Thyroid gland (tissue), 4 donors: Measurements from ENCODE around the gene COL23A1. TPM values are rescaled to one million over a fixed set of nuclear protein-coding genes. Genes with fewer than 3 reads are reported as not detected.
A peak's percentile ranks its signal among the peaks of the same experiment; 100 is the strongest.

Experiments used
- DNase-seq, 2 donors: peaks; one replicate each; pipeline ENCODE4 v3.0.0-alpha.2; 2019
- H3K27ac ChIP-seq, 3 donors: fragments of 200-600 bp; sonication (generic); 1 replicate in 2 of 3; 2 replicates in 1 of 3; pipeline ENCODE4 v1.5.1; 2016 to 2019; ENCODE audit warnings: mild to moderate bottlenecking in 1 of 3, moderate library complexity in 1 of 3
- H3K27me3 ChIP-seq: fragments of 200-600 bp; sonication (generic); one replicate; pipeline ENCODE4 v1.5.1; 2019
- H3K36me3 ChIP-seq, 2 donors: fragments of 200-600 bp; sonication (generic); one replicate each; pipeline ENCODE4 v1.5.1; 2016 to 2019
- H3K4me1 ChIP-seq, 2 donors: fragments of 200-600 bp; sonication (generic); one replicate each; pipeline ENCODE4 v1.5.1; 2017 to 2019
- H3K4me3 ChIP-seq, 3 donors: fragments of 200-600 bp; sonication (generic); replicated peaks in 1 of 3; 1 replicate in 2 of 3; 2 replicates in 1 of 3; pipeline ENCODE4 v1.5.1; 2016; ENCODE audit warnings: mild to moderate bottlenecking in 1 of 3
- H3K9me3 ChIP-seq: fragments of 200-600 bp; sonication (generic); one replicate; pipeline ENCODE4 v1.5.1; 2017
- POLR2A ChIP-seq, 2 donors: fragments of 450-650 bp; IDR thresholded peaks; one replicate each; pipeline ENCODE4 v1.6.1; 2017; ENCODE audit warnings: antibody characterized with exemption in 2 of 2, mild to moderate bottlenecking in 2 of 2, moderate library complexity in 1 of 2
- WGBS, 2 donors: methylation state at CpG; one replicate each; pipeline ENCODE4 v1.1.5; 2017; 5-methylcytosine and 5-hydroxymethylcytosine counted together
- intact Hi-C: fragments of 100-400 bp; cut with DNase I; formaldehyde crosslinking; loops from one replicate; pipeline ENCODE4 v1.15.1; 2023
- total RNA-seq, 4 donors: library from RNA; depleted of rRNA; stranded (reverse); fragments of >200 nt; gene quantifications; one replicate each; pipeline ENCODE4 v1.2.3, GENCODE V29; 2016
- TF ChIP-seq, protein P1 (sequence below), 6 experiments: fragments of 200-600 bp in 3 of 6; fragments of 450-650 bp in 3 of 6; sonication (generic) in 3 of 6; IDR thresholded peaks; one replicate each; pipeline ENCODE4 v1.5.1; 2016 to 2019; ENCODE audit warnings: antibody characterized with exemption in 6 of 6, mild to moderate bottlenecking in 2 of 6, inconsistent platforms in 1 of 6, moderate library complexity in 1 of 6

Gene COL23A1
- total RNA-seq, 4 donors from 2014 or later: 76.6 to 108 (median 95.7) TPM

DNA sequence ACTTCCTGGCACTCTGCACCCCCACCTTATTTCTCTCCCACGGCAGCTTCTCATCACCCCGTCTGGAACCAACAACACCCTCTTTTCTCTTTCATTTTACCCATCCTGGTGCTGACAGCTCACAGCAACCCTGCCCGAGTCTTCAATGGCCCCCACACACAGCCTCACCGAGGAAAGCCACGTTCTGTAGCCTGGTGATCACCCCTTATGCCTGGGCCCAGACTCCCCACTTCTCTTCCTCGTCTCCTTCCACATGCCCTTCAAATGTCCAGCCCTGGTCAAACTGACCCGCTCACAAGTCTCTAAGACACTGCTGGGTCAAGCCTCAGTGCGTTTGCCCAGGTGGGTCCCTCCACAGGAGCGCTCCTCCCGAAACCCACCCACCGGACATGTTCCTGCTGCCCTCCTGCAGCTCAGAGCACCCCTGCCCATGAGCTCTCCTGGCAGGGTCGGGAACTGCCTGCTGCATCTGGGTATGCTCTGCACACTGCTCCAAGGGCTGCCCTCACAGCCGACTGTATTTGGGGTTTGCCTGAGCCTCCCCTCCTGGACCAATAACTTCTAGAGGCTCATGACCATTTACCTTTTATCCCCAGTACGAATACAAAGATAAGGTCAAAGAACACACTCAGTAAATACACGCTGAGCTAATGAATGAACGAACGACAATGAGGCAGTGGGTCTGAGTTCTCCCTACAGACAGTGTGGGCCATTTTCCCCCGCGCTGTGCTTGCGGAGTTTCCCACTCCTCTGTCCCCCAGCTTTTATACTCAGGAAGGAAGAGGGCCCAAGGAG, 202.9 kb downstream of the COL23A1 start:
- intact Hi-C loops: no loop called here
- WGBS, 2 donors: 88% methylated on average over 20 of the region's 20 CpGs

DNA sequence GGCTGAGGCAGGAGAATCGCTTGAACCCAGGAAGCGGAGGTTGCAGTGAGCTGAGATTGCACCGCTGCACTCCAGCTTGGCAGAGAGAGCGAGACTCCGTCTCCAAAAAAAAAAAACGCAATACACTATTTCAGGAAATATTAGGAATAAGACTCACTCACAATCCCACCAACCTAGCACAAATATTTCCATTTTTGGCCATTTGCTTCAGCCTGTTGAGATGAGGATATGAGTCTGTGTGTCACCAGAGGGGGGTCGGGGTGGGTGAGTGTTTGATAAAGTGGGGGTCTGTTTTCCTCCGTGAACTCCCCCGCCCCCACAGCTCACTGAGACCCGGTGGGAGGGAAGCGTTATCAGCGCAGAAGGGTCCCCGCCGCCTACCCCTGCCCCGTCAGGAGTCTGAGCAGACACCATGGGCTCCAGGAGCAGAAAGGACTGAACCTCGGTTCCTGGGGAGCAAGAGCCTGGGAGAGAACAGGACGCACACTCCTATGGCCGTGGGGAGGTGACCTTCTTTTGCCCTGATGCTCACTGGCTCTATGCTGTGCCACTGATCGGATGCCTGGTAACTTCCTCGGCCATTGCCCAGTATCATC, 203.8 kb downstream of the COL23A1 start:
- Histone ChIP-seq H3K36me3 (no peaks in the 10 kb centered on the region), H3K4me3 (no peak overlapping the region), H3K9me3 (no peaks in the 10 kb centered on the region), H3K4me1 (peaks cover 30 to 50% of the 10 kb centered on the region in 2 donors), H3K27ac (no peak overlapping the region), H3K27me3 (no peaks in the 10 kb centered on the region)
- intact Hi-C loops: no loop called here
- TF ChIP-seq, protein P1, sequence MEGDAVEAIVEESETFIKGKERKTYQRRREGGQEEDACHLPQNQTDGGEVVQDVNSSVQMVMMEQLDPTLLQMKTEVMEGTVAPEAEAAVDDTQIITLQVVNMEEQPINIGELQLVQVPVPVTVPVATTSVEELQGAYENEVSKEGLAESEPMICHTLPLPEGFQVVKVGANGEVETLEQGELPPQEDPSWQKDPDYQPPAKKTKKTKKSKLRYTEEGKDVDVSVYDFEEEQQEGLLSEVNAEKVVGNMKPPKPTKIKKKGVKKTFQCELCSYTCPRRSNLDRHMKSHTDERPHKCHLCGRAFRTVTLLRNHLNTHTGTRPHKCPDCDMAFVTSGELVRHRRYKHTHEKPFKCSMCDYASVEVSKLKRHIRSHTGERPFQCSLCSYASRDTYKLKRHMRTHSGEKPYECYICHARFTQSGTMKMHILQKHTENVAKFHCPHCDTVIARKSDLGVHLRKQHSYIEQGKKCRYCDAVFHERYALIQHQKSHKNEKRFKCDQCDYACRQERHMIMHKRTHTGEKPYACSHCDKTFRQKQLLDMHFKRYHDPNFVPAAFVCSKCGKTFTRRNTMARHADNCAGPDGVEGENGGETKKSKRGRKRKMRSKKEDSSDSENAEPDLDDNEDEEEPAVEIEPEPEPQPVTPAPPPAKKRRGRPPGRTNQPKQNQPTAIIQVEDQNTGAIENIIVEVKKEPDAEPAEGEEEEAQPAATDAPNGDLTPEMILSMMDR (IDR thresholded peaks at IDR 0.05): no peak
- TF ChIP-seq POLR2A (IDR thresholded peaks at IDR 0.05): no peak
- WGBS, 2 donors: 86 to 87% methylated on average over 18 to 20 of the region's 20 CpGs
- DNase-seq: peak in 1 of 2 donors; percentile 1

More for the DNA sequence above, 202.9 kb downstream of the COL23A1 start:
- no peak overlapping the region for H3K27ac ChIP-seq
- no peaks in the 10 kb centered on the region for H3K36me3 ChIP-seq
- H3K27me3 ChIP-seq: no peaks in the 10 kb centered on the region
- no peak overlapping the region for H3K4me3 ChIP-seq
- peaks cover 25 to 44% of the 10 kb centered on the region in 2 donors for H3K4me1 ChIP-seq
- DNase-seq: peak in 1 of 2 donors; percentile 0
- no peak for TF ChIP-seq POLR2A (IDR thresholded peaks at IDR 0.05)
- TF ChIP-seq, protein P1 (IDR thresholded peaks at IDR 0.05): no peak
- no peaks in the 10 kb centered on the region for H3K9me3 ChIP-seq

DNA sequence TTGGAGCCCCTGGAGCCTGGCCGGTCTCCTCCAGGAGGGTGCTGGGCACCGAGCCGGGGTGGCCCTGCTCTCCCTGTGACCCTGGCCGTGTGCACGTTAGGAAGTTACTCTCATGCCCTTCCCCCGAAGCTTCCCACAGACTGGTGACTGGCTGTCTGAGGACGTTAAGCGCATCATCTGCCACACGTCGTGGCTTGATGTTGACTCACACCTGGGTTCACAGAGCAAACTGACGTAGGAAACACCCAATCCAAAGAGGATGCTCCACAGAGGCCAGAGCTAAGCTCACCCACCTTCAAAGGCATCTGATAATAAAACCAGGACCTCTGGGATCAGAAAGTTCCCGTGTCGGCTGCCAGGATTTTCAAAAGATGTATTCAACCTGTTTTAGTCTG, 204.7 kb downstream of the COL23A1 start:
- Histone ChIP-seq H3K9me3 (no peaks in the 10 kb centered on the region), H3K27ac (no peak overlapping the region), H3K4me3 (no peak overlapping the region), H3K27me3 (no peaks in the 10 kb centered on the region), H3K36me3 (no peaks in the 10 kb centered on the region), H3K4me1 (peaks cover 38 to 54% of the 10 kb centered on the region in 2 donors)
- DNase-seq: no peak
- 85 to 96% methylated on average over 7 to 12 of the region's 13 CpGs for WGBS, 2 donors
- intact Hi-C loops: no loop called here
- TF ChIP-seq POLR2A (IDR thresholded peaks at IDR 0.05): no peak
- TF ChIP-seq, protein P1 (IDR thresholded peaks at IDR 0.05): no peak

- DNase-seq: no peak
- peak overlapping the region in 1 of 3 donors; percentile 31 for H3K27ac ChIP-seq
- H3K4me3 ChIP-seq: no peak overlapping the region
- no peak for TF ChIP-seq POLR2A (IDR thresholded peaks at IDR 0.05)
- TF ChIP-seq, protein P1 (IDR thresholded peaks at IDR 0.05): no peak
- no peaks in the 10 kb centered on the region for H3K27me3 ChIP-seq
- H3K9me3 ChIP-seq: no peaks in the 10 kb centered on the region
- intact Hi-C loops: no loop called here
- WGBS, 2 donors: 93% methylated on average over 15 of the region's 15 CpGs
- H3K4me1 ChIP-seq: peaks cover 34 to 53% of the 10 kb centered on the region in 2 donors
- no peaks in the 10 kb centered on the region for H3K36me3 ChIP-seq
Measured at GRCh38 chr5:178384816-178385495, 205.2 kb downstream of the COL23A1 start.
